Measurements from ENCODE around the gene CDH24. TPM values are rescaled to one million over a fixed set of nuclear protein-coding genes. Genes with fewer than 3 reads are reported as not detected.
A peak's percentile ranks its signal among the peaks of the same experiment; 100 is the strongest.

CDH24 gene
- total and polyA plus RNA-seq, 2 of the 13 experiments (the other 11 are each of a cell fraction or from before 2014, with no cell fraction given) = 0.69 to 0.99 TPM

GRCh38 chr14:23034498-23035302 lies 22.6 kb downstream of the CDH24 start, which contains the start of gene PSMB5 (continued):
- TF ChIP-seq ZBTB38 (CRISPR knock-in tag; IDR thresholded peaks at IDR 0.05) (peak; percentile 94), CREM (IDR thresholded peaks at IDR 0.05) (peak; percentile 100), CREM (CRISPR knock-in tag; IDR thresholded peaks at IDR 0.05) (peak; percentile 61; the same call in 1 of the 2 replicates), ZNF414 (CRISPR knock-in tag; IDR thresholded peaks at IDR 0.05) (peak; percentile 87; the same call in 1 of the 2 replicates), MTF1 (CRISPR knock-in tag; IDR thresholded peaks at IDR 0.05) (no peak), ZFYVE20 (CRISPR knock-in tag; IDR thresholded peaks at IDR 0.05; ENCODE audit: borderline replicate concordance, low read depth) (no peak), ZMAT3 (CRISPR knock-in tag; conservative IDR thresholded peaks at IDR 0.05) (peak; percentile 98), BORCS8-MEF2B (CRISPR knock-in tag; IDR thresholded peaks at IDR 0.05) (peak; percentile 97), RXRB (CRISPR knock-in tag; IDR thresholded peaks at IDR 0.05; ENCODE audit: borderline replicate concordance) (peak; percentile 69), ZSCAN9 (CRISPR knock-in tag; IDR thresholded peaks at IDR 0.05; ENCODE audit: borderline replicate concordance) (peak; percentile 32), ZHX2 (IDR thresholded peaks at IDR 0.05; ENCODE audit: low read depth) (peak; percentile 100), ZHX2 (CRISPR knock-in tag; IDR thresholded peaks at IDR 0.05; ENCODE audit: borderline replicate concordance) (0 out of 2 replicates have a peak, but pooled peaks have one; percentile 55), HMG20A (CRISPR knock-in tag; IDR thresholded peaks at IDR 0.05; ENCODE audit: borderline replicate concordance) (no peak), ZNF225 (CRISPR knock-in tag; IDR thresholded peaks at IDR 0.05) (peak; percentile 88), CTCF (CRISPR knock-in tag; IDR thresholded peaks at IDR 0.05) (peak; percentile 14), RARA (CRISPR knock-in tag; IDR thresholded peaks at IDR 0.05) (peak; percentile 29), CHD4 (IDR thresholded peaks at IDR 0.05; ENCODE audit: borderline replicate concordance, low read length) (peak; percentile 69; the same call in 1 of the 2 replicates), MBNL3 (CRISPR knock-in tag; conservative IDR thresholded peaks at IDR 0.05) (no peak), ZBTB33 (CRISPR knock-in tag; IDR thresholded peaks at IDR 0.05) (0 out of 2 replicates have a peak, but pooled peaks have one; percentile 64), RAD51 (IDR thresholded peaks at IDR 0.05; ENCODE audit: borderline replicate concordance) (no peak)
